ENCODE measurements around the gene ANXA8. TPM values are rescaled to one million over a fixed set of nuclear protein-coding genes. Genes with fewer than 3 reads are reported as not detected.
A peak's percentile ranks its signal among the peaks of the same experiment; 100 is the strongest.
"Not testable (repeated sequence)": the region's sequence is repeated elsewhere in the genome, so short reads cannot be mapped to it uniquely, and the experiment has no call there.

Gene ANXA8
- total RNA-seq, 1 experiment from 2014 or later, result not detected

DNA sequence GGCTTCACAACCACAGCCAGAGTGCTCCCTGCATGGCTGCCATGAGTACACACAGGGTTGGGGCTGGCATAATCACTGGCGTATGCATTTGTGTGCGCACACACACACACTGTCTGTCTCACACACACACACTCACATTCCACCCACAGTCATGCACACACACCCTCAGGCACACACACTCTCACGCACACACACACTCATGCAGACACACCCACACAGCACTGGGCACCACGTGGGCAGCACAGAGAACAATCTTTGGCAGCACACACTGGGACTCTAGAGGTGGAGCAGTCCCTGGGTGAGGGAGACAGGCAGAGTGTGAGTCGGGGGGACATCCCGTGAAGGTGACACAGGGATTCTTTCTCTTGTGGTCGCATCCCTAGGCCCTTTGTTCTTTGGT, 10.4 kb downstream of the ANXA8 start:
- not testable (repeated sequence) for H3K27me3 ChIP-seq (ENCODE audit: control insufficient read depth, insufficient read depth, low read length); H3K36me3 ChIP-seq (replicated peaks; ENCODE audit: control insufficient read depth, insufficient read depth, low read length); H3K4me3 ChIP-seq (ENCODE audit: insufficient read depth, low read depth, low read length); DNase-seq

DNA sequence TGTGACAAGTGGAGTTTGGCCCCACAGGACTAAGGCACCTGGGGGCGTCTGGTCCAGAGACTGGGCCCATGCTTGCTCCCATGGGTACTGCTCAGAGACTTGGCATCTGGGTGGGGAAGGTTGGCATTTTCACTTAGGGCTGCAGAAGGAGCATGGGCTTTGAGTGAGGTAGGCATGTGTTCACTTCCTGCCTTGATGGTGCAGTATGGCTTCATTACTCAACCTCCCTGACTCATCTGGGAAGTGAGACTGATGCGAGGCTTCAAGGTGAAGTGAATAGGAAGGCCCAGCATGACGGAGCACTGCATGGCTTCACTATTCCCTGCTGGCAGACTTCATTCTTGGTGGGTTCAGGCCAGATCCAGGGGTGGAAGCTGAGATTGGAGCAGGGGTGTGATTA, 11.3 kb downstream of the ANXA8 start:
- DNase-seq; H3K4me3 ChIP-seq (ENCODE audit: insufficient read depth, low read depth, low read length); H3K27me3 ChIP-seq (ENCODE audit: control insufficient read depth, insufficient read depth, low read length); H3K36me3 ChIP-seq (replicated peaks; ENCODE audit: control insufficient read depth, insufficient read depth, low read length): not testable (repeated sequence)

DNA sequence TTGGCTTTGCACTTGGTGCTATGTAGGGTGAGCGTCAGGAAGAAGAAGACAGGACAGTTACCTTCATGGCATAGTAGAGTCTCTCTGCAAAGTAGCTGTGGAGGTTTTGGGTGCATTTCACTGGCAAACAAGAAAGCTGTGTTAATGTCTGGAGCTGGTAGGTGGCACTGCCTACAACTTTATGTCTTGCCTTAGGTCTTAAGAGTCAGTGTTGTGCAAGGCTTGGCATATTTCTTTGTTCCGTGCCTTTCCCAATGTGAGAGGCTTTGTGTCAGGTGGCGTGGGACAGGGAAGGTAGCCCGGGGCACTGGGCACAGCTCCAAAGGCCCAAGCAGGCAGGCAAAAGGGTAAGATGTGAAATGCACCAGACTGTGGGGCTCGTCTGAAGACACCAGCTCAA, 11.8 kb downstream of the ANXA8 start:
- DNase-seq; H3K27me3 ChIP-seq (ENCODE audit: control insufficient read depth, insufficient read depth, low read length); H3K4me3 ChIP-seq (ENCODE audit: insufficient read depth, low read depth, low read length); H3K36me3 ChIP-seq (replicated peaks; ENCODE audit: control insufficient read depth, insufficient read depth, low read length): not testable (repeated sequence)

- not testable (repeated sequence) for H3K36me3 ChIP-seq (replicated peaks; ENCODE audit: control insufficient read depth, insufficient read depth, low read length); H3K27me3 ChIP-seq (ENCODE audit: control insufficient read depth, insufficient read depth, low read length); DNase-seq; H3K4me3 ChIP-seq (ENCODE audit: insufficient read depth, low read depth, low read length)
Measured at GRCh38 chr10:47468731-47469528, 15.0 kb downstream of the ANXA8 start.

DNA sequence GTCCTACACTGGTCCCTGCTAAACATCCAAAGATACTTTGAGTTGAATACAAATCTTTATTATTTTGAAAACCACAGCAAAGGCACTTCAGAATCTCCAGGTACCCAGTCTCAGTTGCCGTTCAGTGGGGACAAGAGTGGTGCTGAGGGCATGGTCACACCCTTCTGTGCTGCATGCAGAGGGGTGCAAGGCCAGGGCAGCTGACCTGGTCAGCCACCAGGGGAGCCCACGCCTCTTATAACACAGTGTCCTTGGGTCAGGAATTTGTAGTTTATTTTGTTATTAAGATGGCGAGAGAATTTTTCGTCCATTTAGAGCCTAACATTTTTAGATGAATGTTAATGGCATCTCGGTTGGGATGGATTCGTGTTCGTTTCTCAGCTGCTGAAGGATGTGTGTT, 16.0 kb downstream of the ANXA8 start:
- not testable (repeated sequence) for H3K4me3 ChIP-seq (ENCODE audit: insufficient read depth, low read depth, low read length); H3K36me3 ChIP-seq (replicated peaks; ENCODE audit: control insufficient read depth, insufficient read depth, low read length); DNase-seq; H3K27me3 ChIP-seq (ENCODE audit: control insufficient read depth, insufficient read depth, low read length)

DNA sequence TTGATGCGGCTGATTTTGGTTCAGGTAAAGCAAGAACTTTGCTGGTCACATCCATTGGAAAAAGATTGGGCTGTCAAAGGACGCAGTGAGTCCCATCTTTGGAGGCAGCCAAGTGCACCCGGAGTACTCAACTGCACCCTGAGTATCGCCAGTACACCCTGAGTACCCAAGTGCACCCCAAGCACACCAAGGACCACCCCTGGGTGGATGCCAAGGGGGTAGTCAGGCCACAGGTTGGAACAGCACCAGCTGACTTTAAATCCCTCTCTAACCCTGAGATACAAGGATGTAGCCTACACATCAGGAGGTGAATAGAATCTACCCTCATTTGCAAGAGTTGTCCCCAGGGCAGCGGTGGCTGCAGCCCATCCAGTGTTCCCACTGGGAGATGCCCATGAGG, 16.5 kb downstream of the ANXA8 start:
- H3K27me3 ChIP-seq (ENCODE audit: control insufficient read depth, insufficient read depth, low read length), result not testable (repeated sequence)

DNA sequence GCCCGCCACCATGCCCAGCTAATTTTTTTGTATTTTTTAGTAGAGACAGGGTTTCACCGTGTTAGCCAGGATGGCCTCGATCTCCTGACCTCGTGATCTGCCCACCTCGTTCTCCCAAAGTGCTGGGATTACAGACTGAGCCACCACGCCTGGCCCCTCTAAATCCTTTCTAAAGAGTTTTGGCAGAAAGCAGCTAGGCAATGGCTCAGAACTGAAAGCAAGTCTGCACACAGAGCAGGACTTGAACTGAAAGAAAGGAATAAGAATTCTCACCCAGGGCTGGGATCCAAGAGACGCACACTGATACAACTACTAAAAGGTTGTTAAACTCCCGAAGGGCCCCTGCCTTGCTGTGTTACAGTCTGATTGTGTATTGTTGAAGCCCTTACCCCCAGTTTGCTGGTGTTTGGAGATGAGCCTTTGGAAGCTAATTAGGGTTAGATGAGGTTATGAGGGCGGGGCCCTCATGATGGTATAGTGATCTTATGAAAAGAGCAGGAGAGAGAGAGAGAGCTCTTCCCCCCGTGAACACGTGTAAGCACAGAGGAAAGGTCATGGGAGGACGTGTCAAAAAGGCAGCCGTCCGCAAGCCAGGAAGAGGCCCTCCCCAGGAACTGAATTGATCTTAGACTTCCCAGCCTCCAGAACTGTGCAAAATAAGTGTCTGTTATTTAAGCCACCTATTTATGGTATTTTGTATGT, 18.5 kb downstream of the ANXA8 start:
- not testable (repeated sequence) for H3K4me3 ChIP-seq (ENCODE audit: insufficient read depth, low read depth, low read length); H3K36me3 ChIP-seq (replicated peaks; ENCODE audit: control insufficient read depth, insufficient read depth, low read length); DNase-seq; H3K27me3 ChIP-seq (ENCODE audit: control insufficient read depth, insufficient read depth, low read length)

More for the DNA sequence above, 16.5 kb downstream of the ANXA8 start:
- not testable (repeated sequence) for H3K36me3 ChIP-seq (replicated peaks; ENCODE audit: control insufficient read depth, insufficient read depth, low read length); H3K4me3 ChIP-seq (ENCODE audit: insufficient read depth, low read depth, low read length); DNase-seq

- H3K27me3 ChIP-seq (ENCODE audit: control insufficient read depth, insufficient read depth, low read length); H3K36me3 ChIP-seq (replicated peaks; ENCODE audit: control insufficient read depth, insufficient read depth, low read length); H3K4me3 ChIP-seq (ENCODE audit: insufficient read depth, low read depth, low read length); DNase-seq: not testable (repeated sequence)
Measured at GRCh38 chr10:47462577-47463358, 21.1 kb downstream of the ANXA8 start.

DNA sequence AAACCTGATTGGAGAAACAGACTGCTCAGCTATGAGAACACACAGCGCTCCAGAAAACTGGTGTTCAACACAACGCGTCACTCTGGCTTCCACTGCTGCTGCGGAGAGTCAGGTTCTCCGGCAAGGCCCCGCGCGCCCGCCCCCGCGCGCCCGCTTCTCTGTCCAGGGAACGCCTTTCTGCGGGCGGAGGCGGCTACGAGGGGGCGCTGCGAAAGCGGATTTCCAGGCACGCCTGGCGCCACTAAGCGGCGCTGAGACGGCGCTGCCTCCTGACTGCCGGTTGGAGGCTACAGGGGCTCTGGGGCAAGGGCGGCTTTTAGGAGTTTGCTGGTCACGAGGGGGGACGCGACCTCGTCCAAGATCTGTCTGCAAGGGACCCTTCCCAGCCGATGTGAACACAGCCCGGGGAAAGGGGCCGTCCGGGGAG, 22.6 kb downstream of the ANXA8 start:
- H3K27me3 ChIP-seq (ENCODE audit: control insufficient read depth, insufficient read depth, low read length); H3K36me3 ChIP-seq (replicated peaks; ENCODE audit: control insufficient read depth, insufficient read depth, low read length); DNase-seq: not testable (repeated sequence)
- H3K4me3 ChIP-seq (ENCODE audit: insufficient read depth, low read depth, low read length), result peak overlapping the region; percentile 20; the same call in 1 of the 2 replicates

- DNase-seq, result no peak
- Histone ChIP-seq H3K4me3 (ENCODE audit: insufficient read depth, low read depth, low read length) (no peak overlapping the region), H3K27me3 (ENCODE audit: control insufficient read depth, insufficient read depth, low read length) (no peaks in the 10 kb centered on the region), H3K36me3 (replicated peaks; ENCODE audit: control insufficient read depth, insufficient read depth, low read length) (no peaks in the 10 kb centered on the region)
Measured at GRCh38 chr10:47458466-47459154, 25.3 kb downstream of the ANXA8 start.

DNA sequence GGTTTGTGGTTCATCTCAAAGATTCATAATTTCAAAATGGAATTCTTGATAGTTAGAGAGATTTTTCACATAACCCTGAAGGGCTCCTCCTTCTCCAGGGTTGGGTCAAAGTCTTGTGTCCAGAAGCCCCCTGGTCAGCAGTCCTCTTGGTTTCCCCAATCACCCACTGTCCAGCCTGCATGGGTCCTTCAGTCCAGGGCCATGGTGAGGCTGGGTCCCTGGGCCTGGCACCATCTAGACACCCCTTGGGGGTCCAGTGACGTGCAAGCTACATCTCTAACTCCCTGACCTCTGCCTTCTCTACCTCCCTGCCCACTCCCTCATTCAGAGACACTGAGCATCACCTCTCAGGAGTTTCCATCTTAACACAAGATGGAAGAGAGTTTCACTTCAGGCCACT, 26.1 kb downstream of the ANXA8 start:
- no peak overlapping the region for H3K4me3 ChIP-seq (ENCODE audit: insufficient read depth, low read depth, low read length)
- no peak for DNase-seq
- H3K27me3 ChIP-seq (ENCODE audit: control insufficient read depth, insufficient read depth, low read length), result no peaks in the 10 kb centered on the region
- H3K36me3 ChIP-seq (replicated peaks; ENCODE audit: control insufficient read depth, insufficient read depth, low read length), result no peaks in the 10 kb centered on the region

- no peaks in the 10 kb centered on the region for H3K27me3 ChIP-seq (ENCODE audit: control insufficient read depth, insufficient read depth, low read length)
- DNase-seq, result no peak
- H3K4me3 ChIP-seq (ENCODE audit: insufficient read depth, low read depth, low read length), result no peak overlapping the region
- H3K36me3 ChIP-seq (replicated peaks; ENCODE audit: control insufficient read depth, insufficient read depth, low read length), result no peaks in the 10 kb centered on the region
Measured at GRCh38 chr10:47457528-47457820, 26.4 kb downstream of the ANXA8 start.

DNA sequence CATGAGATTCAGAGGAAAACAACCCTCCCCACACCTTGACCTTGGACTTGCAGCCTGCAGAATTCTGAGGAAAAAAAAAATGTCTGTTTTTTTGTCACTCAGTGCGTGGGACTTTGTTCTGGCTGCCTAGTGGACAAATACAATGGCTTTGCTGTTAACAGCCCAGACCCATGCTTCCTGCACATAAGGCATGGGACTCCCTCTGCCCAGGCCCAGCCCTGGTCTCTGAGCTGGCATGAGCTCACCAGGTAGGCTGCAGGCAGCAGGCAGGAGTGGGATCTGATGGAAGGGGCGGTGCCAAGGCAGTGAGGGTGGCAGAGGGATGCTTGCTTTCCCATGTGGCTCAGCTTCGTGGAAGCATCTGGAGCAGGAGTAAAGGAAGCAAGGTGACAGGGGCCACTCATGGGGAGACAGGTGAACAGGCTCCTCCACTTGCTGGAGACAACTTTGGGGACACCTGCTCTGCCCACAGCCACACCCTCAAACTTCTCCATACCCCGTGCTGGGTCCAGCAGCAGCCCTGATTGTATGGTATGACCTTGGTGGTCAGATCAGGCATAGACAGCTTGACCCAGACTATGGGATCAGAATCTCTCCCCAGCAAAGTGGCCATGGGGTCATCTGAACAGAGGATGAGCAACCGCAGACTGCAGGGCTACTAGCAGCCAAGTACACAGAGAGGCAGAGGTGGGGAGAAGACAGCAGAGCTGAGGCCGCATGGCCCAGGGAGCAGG, 27.0 kb downstream of the ANXA8 start:
- DNase-seq, result no peak
- Histone ChIP-seq H3K4me3 (ENCODE audit: insufficient read depth, low read depth, low read length) (no peak overlapping the region), H3K36me3 (replicated peaks; ENCODE audit: control insufficient read depth, insufficient read depth, low read length) (no peaks in the 10 kb centered on the region), H3K27me3 (ENCODE audit: control insufficient read depth, insufficient read depth, low read length) (no peaks in the 10 kb centered on the region)
